GM19351 (cell line): ENCODE measurements around the gene NFIC.

ENCODE experiments used
- ATAC-seq: cut with Tn5 transposase; IDR thresholded peaks from one replicate; pipeline ENCODE4 v1.9.1; 2021; ENCODE audit warnings: mild to moderate bottlenecking, moderate library complexity; ENCODE audit not compliant: unreplicated experiment

Gene NFIC

DNA sequence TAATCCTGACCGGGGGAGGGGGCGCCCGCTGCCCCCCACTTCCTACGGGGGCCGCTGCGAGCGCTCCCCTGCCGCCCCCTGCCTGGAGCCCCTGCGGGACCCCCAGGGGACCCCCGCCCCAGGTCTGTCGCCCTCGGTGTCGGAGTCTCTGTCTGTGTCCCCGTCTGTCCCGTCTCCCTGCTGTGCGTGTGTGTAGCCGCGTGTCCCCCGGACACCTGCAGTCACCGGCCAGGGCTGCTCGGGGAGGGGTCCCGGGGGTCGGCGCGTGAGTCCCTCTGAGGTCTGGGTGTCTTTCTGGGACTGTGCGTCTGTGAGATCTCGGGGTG is 7.7 kb upstream of the NFIC start:
- ATAC-seq: no peak

DNA sequence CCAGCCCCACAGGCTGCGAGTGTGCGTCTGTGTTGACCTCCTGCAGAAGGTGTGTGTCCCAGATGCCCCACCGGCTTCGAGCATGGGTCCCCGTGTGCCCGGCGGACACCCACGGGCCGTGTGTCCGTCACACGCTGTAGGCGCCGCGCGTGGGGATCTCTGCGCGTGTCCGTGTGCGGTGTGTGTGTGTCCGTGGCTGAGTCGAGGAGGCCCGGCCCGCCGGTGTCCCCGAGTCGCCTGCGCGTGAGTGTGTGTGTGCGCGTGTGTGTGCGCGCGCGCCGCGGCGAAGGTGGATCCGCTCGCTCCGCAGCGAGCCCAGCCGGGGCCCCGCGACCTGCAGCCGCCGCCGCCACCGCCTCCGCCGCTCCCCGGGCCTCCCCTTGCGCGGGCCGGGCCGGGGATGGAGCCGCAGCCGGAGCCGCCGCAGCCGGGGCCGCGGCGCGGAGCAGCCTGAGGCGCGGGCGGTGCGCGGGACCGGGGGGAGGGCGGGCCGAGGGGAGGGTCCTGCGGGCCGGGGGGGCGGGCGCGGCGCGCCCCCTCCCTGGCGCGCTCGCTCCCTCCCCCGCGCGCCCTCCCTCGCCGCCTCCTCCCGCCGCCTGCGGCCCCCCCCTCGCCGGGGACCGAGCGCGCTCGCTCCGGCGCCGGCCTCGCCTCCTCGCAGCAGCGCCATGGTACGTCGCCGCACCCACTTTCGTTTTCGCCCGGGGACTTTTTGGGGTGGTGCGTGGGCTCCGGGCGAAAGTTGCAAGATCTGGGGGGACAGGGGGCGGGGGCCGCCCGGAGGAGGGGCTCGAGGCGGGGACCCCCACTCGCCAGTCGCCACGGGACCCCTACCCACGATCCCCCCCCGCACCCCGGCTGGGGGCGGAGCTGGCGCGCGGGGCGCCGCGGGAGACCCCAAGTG is 7.1 kb upstream of the NFIC start:
- ATAC-seq: no peak

GRCh38 chr19:3359919-3360420 is 6.4 kb upstream of the NFIC start:
- no peak for ATAC-seq

- no peak for ATAC-seq
Observed at GRCh38 chr19:3360421-3361383, 5.7 kb upstream of the NFIC start.

DNA sequence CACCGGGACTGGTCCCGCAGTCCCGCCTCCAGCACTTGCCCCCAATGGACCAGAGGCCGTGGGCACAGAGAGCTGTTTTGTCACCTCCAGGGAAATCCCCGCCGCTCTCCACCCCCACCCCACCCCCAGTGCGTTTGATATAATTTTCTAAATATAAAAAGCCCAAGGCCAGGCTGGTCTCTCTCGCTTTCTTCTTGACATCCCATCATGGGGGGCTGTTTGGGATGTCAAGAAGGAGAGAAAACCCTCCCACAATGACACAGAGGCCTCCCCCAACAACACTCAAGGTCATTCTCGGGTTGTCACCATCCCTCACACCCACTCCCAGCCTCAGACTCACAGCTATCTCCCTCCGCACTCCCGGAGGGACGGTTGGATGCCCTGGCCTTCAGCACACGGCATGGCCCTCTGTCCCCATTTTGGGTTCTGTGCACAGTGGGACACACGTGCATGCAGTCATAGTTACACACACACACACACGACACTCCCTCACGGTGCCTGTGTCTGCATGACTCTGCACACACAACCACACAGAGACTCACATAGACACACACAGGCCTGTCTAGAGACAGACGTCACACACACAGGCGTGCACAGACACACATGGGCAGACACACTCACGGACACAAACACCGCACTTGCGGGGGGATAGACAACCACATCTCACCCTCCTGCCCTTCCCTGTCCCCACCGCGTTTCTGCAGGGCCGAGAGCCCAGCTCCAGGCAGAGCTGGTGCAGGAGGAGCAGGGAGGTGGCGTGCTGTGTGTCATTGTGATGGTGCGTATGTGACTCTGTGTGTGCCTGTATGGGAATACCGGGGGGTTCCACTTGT is 4.8 kb upstream of the NFIC start:
- ATAC-seq: no peak

DNA sequence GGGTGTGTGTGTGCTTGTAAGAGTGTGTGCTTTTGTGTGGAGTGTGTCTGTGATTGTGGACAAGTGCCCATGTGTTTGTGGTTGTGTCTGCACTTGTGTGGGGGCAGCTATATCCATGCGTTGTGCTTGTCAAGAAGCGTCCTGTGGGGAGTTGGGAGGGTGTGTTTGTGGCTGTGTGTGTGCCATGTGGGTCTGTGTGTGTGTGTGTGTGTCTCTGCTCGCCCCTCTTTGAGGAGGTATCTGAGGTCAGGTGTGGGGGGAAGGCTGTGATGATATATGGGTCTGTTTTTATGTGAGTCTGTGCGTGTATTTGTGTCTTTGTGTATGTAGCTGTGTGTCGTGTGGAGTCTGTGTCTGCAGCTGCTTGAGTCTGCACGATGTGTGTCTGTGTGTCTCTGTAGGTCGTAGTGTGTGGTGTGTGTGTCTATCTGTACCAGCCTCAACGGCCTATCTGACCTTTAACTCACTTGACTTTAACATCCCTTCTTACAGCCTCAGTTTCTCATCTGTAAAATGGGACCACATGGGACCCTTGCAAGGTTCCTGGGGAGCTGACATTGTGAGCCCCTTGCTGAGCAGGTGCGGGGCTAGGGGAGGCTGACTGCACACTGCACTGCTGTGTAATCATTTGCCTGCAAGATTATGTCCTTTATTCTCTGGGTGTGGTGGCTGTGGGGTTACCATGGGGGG is 4.0 kb upstream of the NFIC start:
- no peak for ATAC-seq

DNA sequence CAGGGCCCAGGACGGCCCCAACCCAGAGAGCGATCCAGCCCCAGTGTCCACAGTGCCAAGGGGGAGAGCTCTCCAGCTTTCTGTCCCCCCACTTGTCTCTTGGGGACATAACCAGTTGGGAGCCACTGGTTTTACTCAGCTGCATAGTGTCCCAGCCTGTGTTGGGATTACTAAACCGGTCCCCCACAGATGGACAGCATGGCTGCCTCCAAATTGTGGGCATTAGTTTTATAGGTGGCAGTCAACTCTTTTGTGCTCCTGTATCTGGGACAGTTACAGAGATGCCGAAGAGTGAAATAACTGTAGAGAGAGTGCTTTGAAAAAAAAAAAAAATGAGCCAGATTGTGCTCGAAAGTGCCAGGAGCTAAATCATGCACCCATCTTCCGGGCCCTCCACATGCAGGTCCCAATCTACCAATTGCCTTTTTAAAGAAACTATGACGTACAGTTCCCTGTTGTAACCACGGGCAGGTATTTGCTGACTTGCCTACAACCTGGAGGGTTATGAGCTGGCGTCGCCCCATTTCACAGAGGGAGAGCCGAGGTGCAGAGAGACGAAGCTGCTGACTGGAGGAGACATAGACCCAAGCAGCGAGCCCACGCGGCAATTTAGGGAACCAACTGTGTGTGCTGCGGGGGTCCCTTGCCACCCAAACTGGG is 2.4 kb upstream of the NFIC start:
- ATAC-seq: no peak

DNA sequence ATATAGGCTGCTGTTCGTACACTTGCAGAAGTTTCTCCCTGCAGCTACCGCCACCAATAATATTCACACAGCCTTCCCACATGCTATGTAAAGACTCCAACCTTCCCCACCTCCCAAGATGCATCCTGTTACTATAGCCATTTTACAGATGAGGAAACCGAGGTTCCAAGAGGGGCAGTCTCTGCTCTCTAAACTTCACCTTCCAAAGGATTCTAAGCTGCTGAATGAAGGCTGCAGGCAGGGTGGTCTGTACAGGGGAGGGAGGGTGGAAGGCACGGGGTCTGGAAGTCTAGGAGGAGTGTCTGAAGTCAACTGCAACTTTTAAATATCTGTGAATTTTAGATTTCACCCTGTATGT is 1.9 kb upstream of the NFIC start:
- ATAC-seq: no peak

GRCh38 chr19:3365093-3365835 is 1.1 kb upstream of the NFIC start:
- no peak for ATAC-seq

DNA sequence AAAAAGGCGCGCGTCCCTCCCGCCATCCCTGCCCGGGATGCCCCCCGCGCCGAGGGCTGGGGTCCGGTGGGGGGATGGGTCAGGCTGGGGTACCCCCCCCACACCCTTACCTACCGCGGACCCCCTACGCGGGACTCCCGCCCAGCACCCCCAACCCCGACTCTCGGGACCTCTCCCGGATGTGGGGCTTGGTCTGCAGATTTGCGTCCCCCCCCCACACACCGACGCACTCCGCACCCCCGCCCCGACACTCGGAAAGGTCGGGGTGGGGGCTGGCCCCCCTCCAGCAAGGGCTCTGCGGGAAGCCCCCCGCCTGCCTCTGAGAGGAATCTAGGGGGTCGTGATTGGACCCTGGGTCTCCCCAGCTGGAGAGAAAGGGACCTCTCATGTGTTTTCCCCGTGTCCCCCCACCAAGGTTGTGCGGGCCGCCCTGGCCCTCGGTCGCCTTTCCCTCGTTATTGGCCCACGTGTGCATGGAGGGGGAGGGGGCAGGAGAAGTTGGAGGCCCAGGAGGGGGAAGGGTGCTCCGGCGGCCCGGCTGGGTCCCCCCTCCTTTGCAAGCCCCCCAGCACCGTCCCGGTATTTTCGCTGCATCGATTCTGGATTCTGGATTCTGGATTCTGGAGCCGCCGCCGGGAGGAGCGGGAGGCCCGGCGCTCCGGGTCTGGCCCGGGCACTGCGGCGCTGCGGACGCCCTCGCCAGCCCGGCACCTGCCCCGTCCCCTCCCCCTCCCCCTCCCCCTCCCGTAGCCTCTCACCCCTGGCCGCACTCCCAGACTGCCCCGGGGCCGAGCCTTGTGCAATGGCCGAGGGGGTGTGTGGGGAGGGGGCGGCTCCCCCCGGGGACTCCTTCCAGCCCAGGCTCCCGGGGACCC is 607 bp downstream of the NFIC start:
- ATAC-seq: no peak

DNA sequence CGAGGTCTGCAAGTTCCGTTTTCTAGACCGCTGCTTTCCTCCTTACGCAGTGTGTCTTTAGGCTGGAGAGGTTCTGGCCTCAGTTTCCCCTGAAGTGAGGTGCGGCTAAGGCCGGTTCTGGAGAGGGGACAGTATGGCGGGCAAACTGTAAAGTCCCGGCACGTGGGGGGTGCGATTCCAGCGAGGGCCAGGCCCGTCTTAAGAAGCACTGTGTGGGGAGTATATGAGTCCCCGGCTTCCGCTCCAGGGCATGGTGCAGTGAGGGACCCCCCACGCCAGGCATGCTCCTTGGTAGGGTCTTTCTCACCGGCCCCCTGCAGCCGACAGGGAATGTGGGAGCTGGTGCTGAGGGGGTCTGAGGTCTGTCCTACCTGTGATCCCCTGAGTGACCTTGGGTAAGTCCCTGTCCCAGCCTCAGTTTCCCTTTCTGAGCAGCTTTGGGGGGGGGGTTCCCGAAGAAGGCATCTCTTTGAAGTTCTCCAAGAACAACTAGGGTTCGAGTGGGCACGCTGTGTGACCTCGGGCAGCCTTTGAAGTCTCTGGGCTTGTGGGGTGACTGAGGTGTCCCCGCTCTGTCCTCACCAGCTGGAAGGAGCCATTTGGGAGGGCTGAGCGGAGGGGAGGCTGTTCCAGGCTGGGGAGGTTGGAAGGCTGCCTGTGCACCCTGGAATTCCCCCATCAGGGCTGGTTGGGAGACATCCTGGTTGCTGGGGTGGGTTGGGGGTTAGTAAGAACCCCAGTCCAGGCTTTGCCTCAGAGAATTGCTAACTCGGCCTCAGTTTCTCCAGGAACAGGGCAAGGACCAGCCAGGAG is 1.5 kb downstream of the NFIC start:
- ATAC-seq: no peak

DNA sequence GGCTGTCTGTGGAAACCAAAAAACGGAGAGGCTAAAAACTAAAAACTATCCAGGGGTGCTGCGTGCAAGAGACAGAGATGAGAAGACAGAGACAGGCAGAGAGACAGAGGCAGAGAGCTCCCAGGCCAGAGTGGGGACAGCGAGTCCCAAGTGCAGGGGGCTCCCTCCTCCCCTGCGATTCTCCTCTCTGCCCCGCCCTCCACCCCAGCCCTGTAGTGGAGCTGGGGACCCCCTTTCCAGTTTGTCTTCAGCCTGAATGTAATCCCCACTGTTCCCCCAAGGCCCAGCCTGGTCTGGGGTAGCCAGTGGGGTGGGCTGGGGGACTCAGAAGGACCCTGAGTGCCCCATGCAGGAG is 2.0 kb downstream of the NFIC start:
- ATAC-seq: no peak

- ATAC-seq: no peak
Observed at GRCh38 chr19:3368848-3369336, 2.5 kb downstream of the NFIC start.

DNA sequence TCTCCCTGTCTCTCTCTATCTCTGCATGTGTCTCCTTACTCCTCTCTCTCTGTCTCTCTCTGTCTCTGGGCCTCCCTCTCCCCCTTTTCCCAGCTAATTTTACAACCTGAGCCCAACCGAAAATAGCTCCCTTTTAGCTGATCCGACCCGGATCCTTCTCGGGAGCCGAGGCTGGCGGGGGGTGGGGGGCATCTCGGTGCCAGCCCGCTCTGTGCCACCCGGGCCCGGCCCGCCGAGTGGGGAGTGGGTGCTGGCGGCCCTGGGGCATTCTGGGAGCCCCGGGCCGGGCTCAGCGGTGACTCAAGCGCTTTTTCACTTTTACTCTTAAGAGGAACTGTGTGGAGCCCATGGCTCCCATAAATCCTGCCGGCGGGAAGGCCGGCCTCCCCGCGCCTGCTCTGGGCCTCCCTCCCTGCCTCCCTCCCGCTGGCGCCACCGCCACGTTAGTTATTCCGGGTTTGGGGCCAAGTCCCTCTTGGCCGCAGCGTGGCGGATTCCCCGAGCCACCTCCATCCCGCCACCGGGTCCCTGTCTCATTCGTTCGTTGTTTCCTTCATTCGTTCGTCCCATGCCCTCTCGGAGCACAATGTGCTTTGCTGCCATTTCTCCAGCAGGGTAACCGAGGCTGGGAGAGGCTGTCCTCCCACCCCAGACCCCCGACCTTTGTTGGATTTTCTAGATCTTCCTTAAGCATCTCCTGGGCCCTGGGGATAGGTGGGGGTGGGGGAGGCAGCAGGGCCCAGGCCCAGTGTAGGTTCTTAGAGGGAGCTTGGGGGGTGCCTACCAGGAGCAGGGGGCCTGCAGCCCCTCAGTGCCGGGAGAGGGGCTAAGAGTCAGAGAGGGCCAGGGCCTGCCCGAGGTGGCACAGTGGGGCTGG is 3.2 kb downstream of the NFIC start:
- no peak for ATAC-seq

GRCh38 chr19:3370214-3370720 is 3.9 kb downstream of the NFIC start:
- ATAC-seq: no peak
